GM06990 (cell line): Measurements from ENCODE around the gene ZNRD2.

ENCODE experiments used
- DNase-seq: peaks from one replicate; pipeline ENCODE4 v3.0.0-alpha.2; 2011; ENCODE audit not compliant: insufficient read length; ENCODE audit errors: extremely low read depth
- H3K27me3 ChIP-seq: replicated peaks from 2 replicates; pipeline ENCODE4 v1.6.0; 2011; ENCODE audit warnings: low read length; ENCODE audit not compliant: control insufficient read depth, insufficient read depth
- H3K36me3 ChIP-seq: 2 replicates; pipeline ENCODE4 v1.5.1; 2011; ENCODE audit warnings: low read length; ENCODE audit not compliant: control insufficient read depth, insufficient read depth
- H3K4me3 ChIP-seq: replicated peaks from 2 replicates; pipeline ENCODE4 v1.5.1; 2011; ENCODE audit warnings: low read depth, mild to moderate bottlenecking, control low read depth, low read length
- TF ChIP-seq, protein P1 (sequence below): IDR thresholded peaks from 2 replicates; pipeline ENCODE4 v1.5.1; 2011; ENCODE audit warnings: low read length, control low read depth, mild to moderate bottlenecking, inconsistent platforms; ENCODE audit not compliant: insufficient read depth, poor library complexity, severe bottlenecking

The ZNRD2 gene

DNA sequence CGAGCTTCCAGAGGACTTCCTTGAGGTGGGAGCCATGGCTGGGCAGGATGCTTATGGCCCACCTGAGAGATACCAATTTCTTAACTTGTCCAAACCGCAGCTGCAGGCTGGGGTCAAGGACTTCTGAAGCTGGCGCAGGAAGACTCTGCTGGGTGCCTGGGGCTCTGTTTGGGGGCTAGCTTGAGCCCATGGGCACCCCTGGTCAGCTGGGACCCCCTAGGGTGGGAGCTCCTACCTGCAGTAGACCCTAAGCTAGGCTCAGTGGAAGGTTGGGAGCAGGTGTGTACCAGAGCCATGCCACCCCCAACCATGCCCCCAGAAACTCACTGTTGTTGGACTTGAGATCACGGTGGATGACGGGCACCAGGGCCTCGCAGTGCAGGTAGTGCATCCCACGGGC lies 42.4 kb downstream of the ZNRD2 start:
- Histone ChIP-seq H3K36me3 (peaks cover 18% of the 10 kb centered on the region), H3K27me3 (no peaks in the 10 kb centered on the region), H3K4me3 (peak overlapping the region; percentile 96)
- TF ChIP-seq, protein P1, sequence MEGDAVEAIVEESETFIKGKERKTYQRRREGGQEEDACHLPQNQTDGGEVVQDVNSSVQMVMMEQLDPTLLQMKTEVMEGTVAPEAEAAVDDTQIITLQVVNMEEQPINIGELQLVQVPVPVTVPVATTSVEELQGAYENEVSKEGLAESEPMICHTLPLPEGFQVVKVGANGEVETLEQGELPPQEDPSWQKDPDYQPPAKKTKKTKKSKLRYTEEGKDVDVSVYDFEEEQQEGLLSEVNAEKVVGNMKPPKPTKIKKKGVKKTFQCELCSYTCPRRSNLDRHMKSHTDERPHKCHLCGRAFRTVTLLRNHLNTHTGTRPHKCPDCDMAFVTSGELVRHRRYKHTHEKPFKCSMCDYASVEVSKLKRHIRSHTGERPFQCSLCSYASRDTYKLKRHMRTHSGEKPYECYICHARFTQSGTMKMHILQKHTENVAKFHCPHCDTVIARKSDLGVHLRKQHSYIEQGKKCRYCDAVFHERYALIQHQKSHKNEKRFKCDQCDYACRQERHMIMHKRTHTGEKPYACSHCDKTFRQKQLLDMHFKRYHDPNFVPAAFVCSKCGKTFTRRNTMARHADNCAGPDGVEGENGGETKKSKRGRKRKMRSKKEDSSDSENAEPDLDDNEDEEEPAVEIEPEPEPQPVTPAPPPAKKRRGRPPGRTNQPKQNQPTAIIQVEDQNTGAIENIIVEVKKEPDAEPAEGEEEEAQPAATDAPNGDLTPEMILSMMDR: no peak
- no peak for DNase-seq

DNA sequence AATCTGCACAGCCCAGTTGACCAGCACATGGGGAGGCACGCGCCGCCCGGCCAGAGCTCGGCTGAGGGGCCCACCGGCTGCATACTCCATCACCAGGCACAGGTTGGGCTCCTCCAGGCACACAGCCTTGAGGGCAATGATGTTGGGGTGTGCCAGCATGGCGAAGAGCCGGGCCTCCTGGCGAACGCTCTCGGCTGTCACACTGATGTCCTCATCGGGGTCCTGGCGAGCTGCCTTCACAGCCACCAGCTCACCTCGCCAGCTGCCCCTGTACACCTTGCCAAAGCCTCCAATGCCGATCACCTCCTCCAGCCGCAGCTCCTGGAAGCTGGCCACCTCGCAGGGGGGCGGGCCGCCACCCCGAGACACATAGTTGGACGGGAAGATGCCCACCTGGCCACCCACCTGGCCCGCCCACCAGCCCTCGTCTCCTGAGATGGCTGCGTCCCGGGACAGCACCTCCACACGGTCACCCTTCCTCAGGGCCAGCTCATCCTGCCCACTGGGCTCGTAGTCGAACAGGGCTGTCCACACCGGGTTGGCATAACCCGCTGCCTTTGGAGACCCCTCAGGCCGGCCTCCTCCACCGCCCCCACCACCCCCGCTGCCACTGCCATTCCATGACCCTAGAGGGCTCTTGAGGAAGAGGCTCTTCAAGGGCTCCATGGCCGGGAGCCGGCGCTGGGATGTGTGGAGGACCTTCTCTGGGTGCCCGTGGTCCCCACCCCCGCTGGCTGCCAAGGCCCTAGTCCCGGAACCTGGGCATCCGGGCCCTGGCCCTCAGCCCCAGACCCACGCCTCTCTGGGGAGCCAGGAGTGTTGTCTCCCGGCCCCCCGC lies 43.0 kb downstream of the ZNRD2 start:
- H3K4me3 ChIP-seq: peak overlapping the region; percentile 96
- no peaks in the 10 kb centered on the region for H3K27me3 ChIP-seq
- DNase-seq: no peak
- peaks cover 18% of the 10 kb centered on the region for H3K36me3 ChIP-seq
- TF ChIP-seq, protein P1: no peak

DNA sequence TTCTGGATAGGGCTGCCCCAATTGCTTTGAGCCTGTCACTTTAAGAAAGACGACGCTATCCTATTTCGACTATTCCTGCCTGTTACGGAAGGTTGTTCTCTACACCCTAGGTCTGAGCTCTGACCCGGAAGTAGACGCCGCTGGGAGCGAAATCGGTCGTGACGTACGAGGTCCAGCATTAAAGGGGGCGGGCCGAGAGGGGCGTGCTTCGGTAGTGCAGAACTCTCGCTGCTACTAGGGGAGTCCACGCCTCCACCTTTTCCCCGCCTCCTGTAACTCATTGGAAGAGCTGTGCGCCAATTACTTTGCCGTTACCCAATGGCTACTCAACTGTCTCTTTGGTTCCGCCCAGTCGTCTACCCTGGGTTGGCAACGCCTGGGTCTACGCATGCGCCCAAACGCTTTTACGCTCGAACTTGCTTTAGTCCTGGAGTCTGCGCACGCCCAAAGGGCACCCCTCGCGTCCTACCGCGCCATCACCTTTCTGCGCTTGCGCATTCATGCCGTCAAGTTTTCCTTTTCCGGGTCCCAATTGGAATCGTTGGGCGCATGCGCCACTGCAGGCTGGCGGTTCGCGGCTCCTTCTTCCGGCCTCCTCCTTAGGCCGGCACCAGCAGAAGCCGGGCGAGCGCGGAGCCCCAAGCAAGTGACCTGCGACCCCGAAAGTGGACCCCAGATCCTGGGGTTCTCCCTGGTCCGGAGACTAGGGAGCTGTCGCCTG lies 45.1 kb downstream of the ZNRD2 start, which contains the start of gene PCNX3:
PCNX3 (plus strand) TSS at position 548 of the 721 bp plus-strand sequence. CDS start 536 bp downstream, outside the sequence.
- TF ChIP-seq, protein P1: no peak
- peak within 1 kb of the TSS; percentile 96 for H3K4me3 ChIP-seq
- H3K27me3 ChIP-seq: no peaks in the 10 kb centered on the region
- peaks cover 30% of the 10 kb centered on the region for H3K36me3 ChIP-seq
- peak; percentile 98 for DNase-seq

DNA sequence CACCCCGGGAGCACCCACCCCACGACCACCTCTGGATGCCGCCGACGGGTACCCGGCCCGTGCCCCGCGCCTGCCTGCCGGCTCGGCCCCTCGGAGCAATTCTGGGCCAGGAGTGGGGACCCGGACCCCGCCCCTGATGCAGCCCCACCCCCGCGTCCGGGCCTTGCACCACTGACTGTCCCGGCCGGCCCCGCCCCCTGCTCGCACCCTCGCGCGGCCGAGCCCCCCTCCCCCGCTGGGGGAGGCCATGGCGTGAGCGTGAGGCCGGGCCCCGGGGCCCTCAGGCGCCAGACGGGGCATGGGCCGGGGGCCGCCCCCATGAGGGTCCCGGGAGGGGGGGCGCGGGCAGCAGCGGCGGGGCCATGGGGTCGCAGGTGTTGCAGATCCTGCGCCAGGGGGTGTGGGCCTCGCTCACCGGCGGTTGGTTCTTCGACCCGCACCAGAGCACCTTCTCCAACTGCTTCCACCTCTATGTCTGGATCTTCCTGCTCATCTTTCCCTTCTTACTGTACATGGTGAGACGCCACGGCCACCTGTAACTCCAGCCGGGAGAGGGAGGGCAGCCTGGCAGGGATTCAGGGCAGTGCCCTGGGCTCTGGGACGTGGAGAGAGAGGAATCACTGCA lies 45.8 kb downstream of the ZNRD2 start:
- Histone ChIP-seq H3K4me3 (peak overlapping the region; percentile 84), H3K27me3 (no peaks in the 10 kb centered on the region), H3K36me3 (peaks cover 34% of the 10 kb centered on the region)
- TF ChIP-seq, protein P1: no peak
- DNase-seq: no peak

DNA sequence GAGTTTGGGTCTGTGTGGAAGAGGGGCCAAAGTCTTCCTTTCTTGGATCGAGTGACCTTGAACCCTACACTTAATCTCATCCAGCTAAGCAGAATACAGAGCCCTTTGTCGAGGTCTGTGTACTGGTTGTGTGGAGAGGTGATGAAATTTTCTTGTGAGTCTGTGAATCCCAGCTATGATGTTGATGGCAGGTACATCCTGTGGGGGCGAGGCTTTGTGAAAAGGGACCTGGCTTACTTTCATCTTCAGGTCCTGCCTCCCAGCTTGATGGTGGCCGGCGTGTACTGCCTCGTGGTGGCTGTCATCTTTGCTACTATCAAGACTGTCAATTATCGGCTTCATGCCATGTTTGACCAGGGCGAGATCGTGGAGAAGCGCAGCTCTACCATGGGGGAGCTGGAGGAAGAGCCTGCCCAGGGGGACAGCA lies 46.3 kb downstream of the ZNRD2 start:
- peaks cover 36% of the 10 kb centered on the region for H3K36me3 ChIP-seq
- no peak for DNase-seq
- peak overlapping the region; percentile 84 for H3K4me3 ChIP-seq
- no peaks in the 10 kb centered on the region for H3K27me3 ChIP-seq
- TF ChIP-seq, protein P1: no peak
